Astrocyte (in vitro differentiated cells and primary cell): ENCODE data around the gene FAR1. TPM values are rescaled to one million over a fixed set of nuclear protein-coding genes. Genes with fewer than 3 reads are reported as not detected.

ENCODE experiments used
- DNase-seq: peaks from one replicate; pipeline ENCODE4 v3.0.0-alpha.2; 2010; ENCODE audit warnings: low read depth
- FAIRE-seq: peaks from 2 replicates; lab custom pipeline; 2011; peaks lifted over from hg19 to GRCh38; lab: Jason Lieb, UNC
- H2AFZ ChIP-seq: 2 replicates; pipeline ENCODE4 v1.6.0; 2012; ENCODE audit warnings: low read depth, low read length, inconsistent platforms
- H3K27ac ChIP-seq: 2 replicates; pipeline ENCODE4 v1.5.1; 2011; ENCODE audit warnings: low read depth, low read length, inconsistent platforms
- H3K27me3 ChIP-seq: 2 replicates; pipeline ENCODE4 v1.6.0; 2011; ENCODE audit warnings: low read length, inconsistent platforms; ENCODE audit not compliant: insufficient read depth
- H3K36me3 ChIP-seq: 2 replicates; pipeline ENCODE4 v1.5.1; 2011; ENCODE audit warnings: low read length, inconsistent platforms; ENCODE audit not compliant: insufficient read depth
- H3K4me1 ChIP-seq: 2 replicates; pipeline ENCODE4 v1.5.1; 2011; ENCODE audit warnings: low read length, inconsistent platforms; ENCODE audit not compliant: insufficient read depth
- H3K4me2 ChIP-seq: 2 replicates; pipeline ENCODE4 v1.6.0; 2012; ENCODE audit warnings: low read length, inconsistent platforms
- H3K4me3 ChIP-seq: 2 replicates; pipeline ENCODE4 v1.5.1; 2011; ENCODE audit warnings: low read depth, mild to moderate bottlenecking, low read length, inconsistent platforms; ENCODE audit not compliant: insufficient read depth
- H3K79me2 ChIP-seq: 2 replicates; pipeline ENCODE4 v1.6.0; 2012; ENCODE audit warnings: mild to moderate bottlenecking, low read length, inconsistent platforms; ENCODE audit not compliant: insufficient read depth
- H3K9ac ChIP-seq: 2 replicates; pipeline ENCODE4 v1.6.0; 2012; ENCODE audit warnings: mild to moderate bottlenecking, low read length, inconsistent platforms
- H3K9me3 ChIP-seq: 2 replicates; pipeline ENCODE4 v1.5.1; 2012; ENCODE audit warnings: low read depth, mild to moderate bottlenecking, low read length, inconsistent platforms; ENCODE audit not compliant: insufficient read depth
- H4K20me1 ChIP-seq: 2 replicates; pipeline ENCODE4 v1.6.0; 2012; ENCODE audit warnings: low read length, inconsistent platforms; ENCODE audit not compliant: insufficient read depth
- H3K27ac Mint-ChIP-seq: one replicate; pipeline ENCODE4 v1.8.0; 2021; ENCODE audit warnings: mild to moderate bottlenecking, mixed read lengths; ENCODE audit not compliant: unreplicated experiment
- H3K27me3 Mint-ChIP-seq: one replicate; pipeline ENCODE4 v1.8.0; 2021; ENCODE audit warnings: low read depth, mixed read lengths; ENCODE audit not compliant: unreplicated experiment
- H3K36me3 Mint-ChIP-seq: one replicate; pipeline ENCODE4 v1.8.0; 2021; ENCODE audit warnings: low read depth, mixed read lengths; ENCODE audit not compliant: unreplicated experiment
- H3K4me1 Mint-ChIP-seq: one replicate; pipeline ENCODE4 v1.8.0; 2021; ENCODE audit warnings: low read depth, mixed read lengths; ENCODE audit not compliant: unreplicated experiment
- H3K4me3 Mint-ChIP-seq: one replicate; pipeline ENCODE4 v1.8.0; 2021; ENCODE audit warnings: mild to moderate bottlenecking, moderate library complexity, mixed read lengths; ENCODE audit not compliant: unreplicated experiment
- H3K9me3 Mint-ChIP-seq: one replicate; pipeline ENCODE4 v1.8.0; 2021; ENCODE audit warnings: mild to moderate bottlenecking, mixed read lengths; ENCODE audit not compliant: unreplicated experiment
- EZH2 ChIP-seq: IDR thresholded peaks from 2 replicates; pipeline ENCODE4 v1.6.1; 2012; ENCODE audit warnings: mild to moderate bottlenecking, low read length, inconsistent platforms; ENCODE audit not compliant: insufficient read depth
- total RNA-seq: library from RNA; stranded (reverse); gene quantifications from 2 replicates; pipeline ENCODE4 v1.2.1, GENCODE V29; 2021
- TF ChIP-seq, protein P1 (sequence below): IDR thresholded peaks from 2 replicates; pipeline ENCODE4 v1.5.1; 2011; ENCODE audit warnings: low read depth, mild to moderate bottlenecking, inconsistent platforms, low read length, moderate library complexity; ENCODE audit not compliant: insufficient read depth

Gene FAR1
- total RNA-seq, 1 donor from 2014 or later = 100 TPM

DNA sequence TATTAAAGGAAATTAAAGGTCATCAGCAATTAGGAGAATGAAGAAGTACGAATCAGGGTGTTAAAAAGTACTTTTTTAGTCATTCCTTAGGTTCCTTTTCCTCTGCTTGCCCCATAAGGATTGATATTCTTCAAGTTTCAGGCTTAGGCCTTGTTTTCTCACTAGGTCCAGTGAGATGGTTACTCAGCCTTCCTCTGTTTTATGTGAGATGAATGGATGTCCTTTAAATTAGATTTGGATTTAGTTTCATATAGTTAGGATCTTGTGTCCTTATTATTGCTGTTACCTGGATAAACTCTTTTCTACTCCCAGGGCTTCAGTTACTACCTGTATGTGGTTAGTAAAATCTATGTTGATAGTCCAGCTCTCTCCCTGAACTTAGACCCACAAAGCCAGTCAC is 29.2 kb downstream of the FAR1 start:
- Histone ChIP-seq H3K36me3 (peaks cover 12% of the 10 kb centered on the region), H3K4me1 (no peaks in the 10 kb centered on the region), H3K4me2 (no peak overlapping the region), H3K9me3 (no peaks in the 10 kb centered on the region), H3K27ac (no peak overlapping the region), H3K4me3 (no peak overlapping the region), H2AFZ (no peak overlapping the region), H3K79me2 (peaks cover 48% of the 10 kb centered on the region), H4K20me1 (peaks cover 18% of the 10 kb centered on the region), H3K27me3 (no peaks in the 10 kb centered on the region), H3K9ac (no peak overlapping the region)
- H3K9me3 Mint-ChIP-seq = no peaks in the 10 kb centered on the region
- DNase-seq (no peak), FAIRE-seq (no peak)
- no peaks in the 10 kb centered on the region for H3K27me3 Mint-ChIP-seq
- no peak overlapping the region for H3K4me3 Mint-ChIP-seq
- peaks cover 14% of the 10 kb centered on the region for H3K4me1 Mint-ChIP-seq
- no peak overlapping the region for H3K27ac Mint-ChIP-seq
- TF ChIP-seq, protein P1, sequence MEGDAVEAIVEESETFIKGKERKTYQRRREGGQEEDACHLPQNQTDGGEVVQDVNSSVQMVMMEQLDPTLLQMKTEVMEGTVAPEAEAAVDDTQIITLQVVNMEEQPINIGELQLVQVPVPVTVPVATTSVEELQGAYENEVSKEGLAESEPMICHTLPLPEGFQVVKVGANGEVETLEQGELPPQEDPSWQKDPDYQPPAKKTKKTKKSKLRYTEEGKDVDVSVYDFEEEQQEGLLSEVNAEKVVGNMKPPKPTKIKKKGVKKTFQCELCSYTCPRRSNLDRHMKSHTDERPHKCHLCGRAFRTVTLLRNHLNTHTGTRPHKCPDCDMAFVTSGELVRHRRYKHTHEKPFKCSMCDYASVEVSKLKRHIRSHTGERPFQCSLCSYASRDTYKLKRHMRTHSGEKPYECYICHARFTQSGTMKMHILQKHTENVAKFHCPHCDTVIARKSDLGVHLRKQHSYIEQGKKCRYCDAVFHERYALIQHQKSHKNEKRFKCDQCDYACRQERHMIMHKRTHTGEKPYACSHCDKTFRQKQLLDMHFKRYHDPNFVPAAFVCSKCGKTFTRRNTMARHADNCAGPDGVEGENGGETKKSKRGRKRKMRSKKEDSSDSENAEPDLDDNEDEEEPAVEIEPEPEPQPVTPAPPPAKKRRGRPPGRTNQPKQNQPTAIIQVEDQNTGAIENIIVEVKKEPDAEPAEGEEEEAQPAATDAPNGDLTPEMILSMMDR = no peak
- no peak for TF ChIP-seq EZH2
- peaks cover 17% of the 10 kb centered on the region for H3K36me3 Mint-ChIP-seq

DNA sequence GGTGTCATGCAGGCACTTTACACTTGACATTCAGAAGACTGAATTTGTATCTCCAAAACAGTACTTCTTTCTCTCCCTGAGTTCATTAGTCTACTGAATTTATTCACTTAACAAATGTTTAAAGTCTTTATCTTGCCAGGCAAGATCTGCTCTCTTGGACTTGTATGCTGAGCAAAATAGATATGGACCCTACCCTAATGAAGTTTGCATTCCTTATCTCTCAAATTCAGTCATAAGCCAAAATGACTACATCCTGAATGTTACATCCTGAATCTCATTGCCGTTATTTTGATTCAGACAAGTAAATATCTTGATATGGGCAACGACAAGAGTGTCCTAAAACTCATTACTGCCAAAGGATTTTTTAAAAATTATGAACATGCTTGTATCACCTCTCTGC is 29.7 kb downstream of the FAR1 start:
- H3K27ac Mint-ChIP-seq = no peak overlapping the region
- no peak overlapping the region for H2AFZ ChIP-seq
- no peak overlapping the region for H3K9ac ChIP-seq
- H4K20me1 ChIP-seq = peaks cover 15% of the 10 kb centered on the region
- H3K36me3 Mint-ChIP-seq = peaks cover 17% of the 10 kb centered on the region
- H3K27ac ChIP-seq = no peak overlapping the region
- no peaks in the 10 kb centered on the region for H3K27me3 ChIP-seq
- no peak for DNase-seq
- no peak overlapping the region for H3K4me2 ChIP-seq
- no peak overlapping the region for H3K4me3 ChIP-seq
- no peaks in the 10 kb centered on the region for H3K9me3 Mint-ChIP-seq
- H3K27me3 Mint-ChIP-seq = no peaks in the 10 kb centered on the region
- H3K36me3 ChIP-seq = peaks cover 12% of the 10 kb centered on the region
- peaks cover 14% of the 10 kb centered on the region for H3K4me1 Mint-ChIP-seq
- TF ChIP-seq EZH2 = no peak
- TF ChIP-seq, protein P1 = no peak
- H3K9me3 ChIP-seq = no peaks in the 10 kb centered on the region
- H3K79me2 ChIP-seq = peaks cover 43% of the 10 kb centered on the region
- H3K4me1 ChIP-seq = no peaks in the 10 kb centered on the region
- FAIRE-seq = no peak
- no peak overlapping the region for H3K4me3 Mint-ChIP-seq

DNA sequence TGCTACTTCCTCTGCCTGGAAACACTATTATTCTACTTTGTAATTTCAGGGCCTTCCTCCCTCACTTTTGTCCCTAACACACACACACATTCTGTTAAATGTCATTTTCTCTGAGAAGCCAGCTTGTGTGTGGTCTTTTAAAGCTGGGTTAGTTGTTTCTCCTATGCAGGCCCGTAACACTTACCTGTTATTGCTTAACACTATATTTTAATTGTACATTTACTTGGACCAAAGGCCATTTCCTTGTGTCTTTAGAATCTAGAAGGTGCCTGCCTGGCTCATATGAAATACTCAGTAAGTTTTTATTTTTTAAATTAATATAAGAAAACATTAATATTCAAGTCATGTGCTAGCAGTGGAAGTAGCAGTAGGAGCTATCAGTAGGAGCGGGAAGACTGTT is 30.6 kb downstream of the FAR1 start:
- H3K4me1 ChIP-seq = no peaks in the 10 kb centered on the region
- Mint-ChIP-seq H3K4me3 (no peak overlapping the region), H3K9me3 (no peaks in the 10 kb centered on the region), H3K36me3 (peaks cover 20% of the 10 kb centered on the region), H3K27ac (no peak overlapping the region), H3K27me3 (no peaks in the 10 kb centered on the region), H3K4me1 (peaks cover 11% of the 10 kb centered on the region)
- H2AFZ ChIP-seq = no peak overlapping the region
- TF ChIP-seq, protein P1 = no peak
- TF ChIP-seq EZH2 = no peak
- peaks cover 34% of the 10 kb centered on the region for H3K79me2 ChIP-seq
- H3K4me2 ChIP-seq = no peak overlapping the region
- peaks cover 7% of the 10 kb centered on the region for H4K20me1 ChIP-seq
- no peaks in the 10 kb centered on the region for H3K27me3 ChIP-seq
- peaks cover 12% of the 10 kb centered on the region for H3K36me3 ChIP-seq
- no peak for FAIRE-seq
- H3K9ac ChIP-seq = no peak overlapping the region
- no peak overlapping the region for H3K27ac ChIP-seq
- H3K4me3 ChIP-seq = no peak overlapping the region
- no peak for DNase-seq
- no peaks in the 10 kb centered on the region for H3K9me3 ChIP-seq
